ENCODE measurements around the gene MLX. TPM values are rescaled to one million over a fixed set of nuclear protein-coding genes. Genes with fewer than 3 reads are reported as not detected.
"Not testable (repeated sequence)": the region's sequence is repeated elsewhere in the genome, so short reads cannot be mapped to it uniquely, and the experiment has no call there.

Gene MLX
- total RNA-seq, 2 donors from 2014 or later = 24.9 to 28.7 TPM

DNA sequence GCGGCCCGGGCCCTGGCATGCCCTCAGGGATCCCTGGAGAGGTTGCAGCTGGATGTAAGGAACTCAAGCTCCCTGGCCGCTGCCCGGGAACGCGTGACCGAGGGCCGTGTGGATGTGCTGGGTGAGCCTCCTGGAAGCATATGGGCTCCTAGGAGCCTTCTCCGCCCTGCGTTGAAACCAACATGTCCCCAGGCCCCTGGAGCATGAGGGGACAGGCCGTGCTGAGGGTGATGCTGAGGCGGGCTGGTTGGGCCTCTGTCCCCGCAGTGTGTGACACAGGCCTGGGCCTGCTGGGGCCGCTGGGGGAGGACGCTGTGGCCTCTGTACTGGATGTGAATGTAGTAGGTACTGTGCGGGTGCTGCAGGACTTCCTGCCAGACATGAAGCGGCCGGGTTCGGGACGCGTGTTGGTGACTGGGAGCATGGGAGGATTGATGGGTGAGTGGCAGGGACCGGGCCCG, 19.9 kb upstream of the MLX start:
- WGBS, 2 donors = 78 to 82% methylated on average over 11 to 23 of the region's 23 CpGs
- Histone ChIP-seq H3K27me3 (no peaks in the 10 kb centered on the region), H3K4me3 (no peak overlapping the region), H3K27ac (no peak overlapping the region), H3K4me1 (peaks cover 22% of the 10 kb centered on the region), H3K9me3 (no peaks in the 10 kb centered on the region), H3K36me3 (replicated peaks in 1 of 2; ENCODE audit: insufficient read depth in 1 of 2, low read depth in 2 of 2) (peaks cover 0 to 2% of the 10 kb centered on the region in 2 donors)
- no peak for DNase-seq
- intact Hi-C loops (cut with DNase I) = no loop called here
- TF ChIP-seq POLR2A (IDR thresholded peaks at IDR 0.05) (no peak), CTCF (IDR thresholded peaks at IDR 0.05) (no peak)
- ATAC-seq = no peak

DNA sequence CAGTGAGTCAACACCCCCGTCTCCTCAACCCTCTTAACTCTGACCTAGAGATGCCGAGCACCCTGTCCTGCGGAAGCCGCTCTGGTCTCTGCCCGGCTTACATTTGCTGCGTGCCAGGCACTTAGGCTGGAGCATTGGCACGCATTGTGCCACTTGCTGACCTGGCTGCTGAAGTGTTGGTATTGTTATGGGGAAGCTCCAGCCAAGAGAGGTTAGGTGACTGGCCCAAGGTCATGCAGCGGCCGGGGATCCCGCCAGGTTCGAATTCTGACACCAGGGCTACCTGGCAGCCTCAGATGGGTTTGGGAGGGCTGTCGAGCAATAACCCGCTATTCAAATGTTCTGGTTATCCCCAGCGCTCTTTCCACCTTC, 19.2 kb upstream of the MLX start:
- Histone ChIP-seq H3K9me3 (no peaks in the 10 kb centered on the region), H3K36me3 (replicated peaks in 1 of 2; ENCODE audit: insufficient read depth in 1 of 2, low read depth in 2 of 2) (no peaks in the 10 kb centered on the region), H3K27ac (peak overlapping the region in 1 of 4 donors; percentile 21), H3K4me3 (no peak overlapping the region), H3K4me1 (peaks cover 22% of the 10 kb centered on the region), H3K27me3 (no peaks in the 10 kb centered on the region)
- TF ChIP-seq CTCF (IDR thresholded peaks at IDR 0.05) (no peak), POLR2A (IDR thresholded peaks at IDR 0.05) (peak in 1 of 3 donors; percentile 16)
- intact Hi-C loops (cut with DNase I) = no loop called here
- ATAC-seq = peak; percentile 24
- DNase-seq = peak in 3 of 4 donors; percentile 27 to 57 (median 38)
- 43% methylated on average over 13 of the region's 14 CpGs; no CpG with 5 or more reads in 1 of the 2 donors for WGBS, 2 donors

DNA sequence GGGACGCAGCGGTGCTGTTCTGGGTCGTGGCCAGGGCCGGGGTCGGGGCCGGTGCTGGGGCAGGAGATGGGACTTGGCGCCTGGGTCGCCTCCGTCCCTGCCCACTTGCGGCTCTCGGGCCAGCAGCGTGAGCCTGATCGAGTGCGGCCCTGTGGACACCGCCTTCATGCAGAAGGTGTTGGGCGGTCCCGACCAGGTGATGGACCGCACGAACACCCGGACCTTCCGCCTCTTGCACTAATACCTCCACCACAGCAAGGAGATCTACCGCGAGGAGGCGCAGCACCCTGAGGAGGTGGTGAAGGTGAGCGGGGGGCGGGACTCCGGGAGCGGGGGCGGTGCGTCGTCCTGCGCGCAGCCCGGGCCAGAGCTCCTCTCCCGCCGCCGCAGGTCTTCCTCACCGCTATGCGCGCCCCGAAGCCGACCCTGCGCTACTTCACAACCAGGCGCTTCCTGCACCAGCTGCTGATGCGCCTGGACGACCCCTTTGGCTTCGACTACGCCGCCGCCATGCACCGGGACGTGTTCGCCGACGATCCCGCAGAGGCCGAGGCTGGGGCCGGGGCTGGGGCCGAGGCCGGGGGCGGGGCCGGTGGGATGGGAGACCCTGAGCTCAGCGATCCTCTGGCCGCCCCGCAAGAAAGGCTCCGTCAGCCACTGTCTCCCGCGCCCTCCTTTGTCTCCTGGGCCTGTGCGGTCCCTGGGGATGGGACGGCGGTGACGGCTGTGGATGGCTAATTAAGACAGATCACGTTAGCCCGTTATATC, 18.6 kb upstream of the MLX start:
- H3K36me3 ChIP-seq (replicated peaks in 1 of 2; ENCODE audit: insufficient read depth in 1 of 2, low read depth in 2 of 2) = no peaks in the 10 kb centered on the region
- ATAC-seq (peak; percentile 89), DNase-seq (peak; percentile 90 to 94 (median 93))
- WGBS, 2 donors = 9 to 32% methylated on average over 8 to 72 of the region's 74 CpGs
- H3K4me1 ChIP-seq = peaks cover 28% of the 10 kb centered on the region
- H3K9me3 ChIP-seq = no peaks in the 10 kb centered on the region
- intact Hi-C loops (cut with DNase I) = no loop called here
- TF ChIP-seq CTCF (IDR thresholded peaks at IDR 0.05) = peak; percentile 51 to 84 (median 72)
- TF ChIP-seq POLR2A (IDR thresholded peaks at IDR 0.05) = peak in 2 of 3 donors; percentile 20 to 22
- H3K27me3 ChIP-seq = no peaks in the 10 kb centered on the region
- H3K27ac ChIP-seq = peak overlapping the region in 1 of 4 donors; percentile 21
- no peak overlapping the region for H3K4me3 ChIP-seq

DNA sequence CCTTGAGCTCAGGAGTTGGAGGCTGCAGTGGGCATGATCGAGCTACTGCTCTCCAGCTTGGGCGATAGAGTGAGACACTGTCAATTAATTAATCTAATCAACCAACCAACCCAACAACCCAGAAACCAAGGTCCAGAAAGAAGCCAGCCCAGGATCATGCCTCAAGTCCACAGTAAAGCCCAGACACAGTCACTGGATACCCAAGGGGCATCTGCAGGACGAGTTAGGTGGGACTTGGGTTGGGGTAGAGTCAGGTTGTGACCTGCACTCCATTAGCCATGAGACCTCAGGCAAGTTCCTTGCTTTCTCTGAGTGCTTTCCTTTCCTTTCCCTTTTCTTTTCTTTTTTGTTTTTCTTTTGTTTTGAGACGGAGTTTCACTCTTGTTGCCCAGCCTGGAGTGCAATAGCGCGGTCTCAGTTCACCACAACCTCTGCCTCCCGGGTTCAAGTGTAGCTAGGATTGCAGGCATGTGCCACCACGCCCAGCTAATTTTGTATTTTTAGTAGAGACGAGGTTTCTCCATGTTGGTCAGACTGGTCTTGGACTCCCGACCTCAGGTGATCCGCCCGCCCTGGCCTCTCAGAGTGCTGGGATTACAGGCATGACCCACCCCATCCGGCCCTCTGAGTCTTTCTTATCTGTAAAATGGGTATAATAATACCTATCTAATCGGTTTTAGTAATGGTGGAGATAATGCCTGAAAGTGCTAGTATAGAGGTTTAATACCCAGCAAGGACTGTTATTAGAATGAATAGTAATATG, 17.7 kb upstream of the MLX start:
- WGBS, 2 donors = 67 to 73% methylated on average over 14 of the region's 14 CpGs
- no peaks in the 10 kb centered on the region for H3K27me3 ChIP-seq
- no peak for TF ChIP-seq POLR2A (IDR thresholded peaks at IDR 0.05)
- no peak for TF ChIP-seq CTCF (IDR thresholded peaks at IDR 0.05)

GRCh38 chr17:42552736-42553135, 14.2 kb upstream of the MLX start, which contains the start of gene HSD17B1:
TSS of gene HSD17B1 (plus strand) at chr17:42552923. CDS start at chr17:42552934, 11 bp downstream.
- H3K27ac ChIP-seq = peak within 1 kb of the TSS in 1 of 4 donors; percentile 94
- 89% methylated on average over 15 of the region's 15 CpGs; no CpG with 5 or more reads in 1 of the 2 donors for WGBS, 2 donors

More for the DNA sequence above, 17.7 kb upstream of the MLX start:
- H3K4me3 ChIP-seq = no peak overlapping the region
- H3K27ac ChIP-seq = no peak overlapping the region
- H3K9me3 ChIP-seq = no peaks in the 10 kb centered on the region
- intact Hi-C loops (cut with DNase I) = no loop called here
- ATAC-seq = no peak
- H3K36me3 ChIP-seq (replicated peaks in 1 of 2; ENCODE audit: insufficient read depth in 1 of 2, low read depth in 2 of 2) = no peaks in the 10 kb centered on the region
- H3K4me1 ChIP-seq = peaks cover 37% of the 10 kb centered on the region
- DNase-seq = no peak

More at GRCh38 chr17:42552736-42553135, 14.2 kb upstream of the MLX start, which contains the start of gene HSD17B1:
- H3K9me3 ChIP-seq; intact Hi-C loops (cut with DNase I); DNase-seq; H3K4me3 ChIP-seq; H3K27me3 ChIP-seq; ATAC-seq; H3K36me3 ChIP-seq (replicated peaks in 1 of 2; ENCODE audit: insufficient read depth in 1 of 2, low read depth in 2 of 2): not testable (repeated sequence)
- H3K4me1 ChIP-seq = peaks cover 43% of the 10 kb centered on the region
